ENCODE measurements around the gene ORAI3. TPM values are rescaled to one million over a fixed set of nuclear protein-coding genes. Genes with fewer than 3 reads are reported as not detected.
A peak's percentile ranks its signal among the peaks of the same experiment; 100 is the strongest.

The ORAI3 gene
- 10 to 100 TPM; 50.7 to 58.4 (median 52.9) TPM for total RNA-seq

DNA sequence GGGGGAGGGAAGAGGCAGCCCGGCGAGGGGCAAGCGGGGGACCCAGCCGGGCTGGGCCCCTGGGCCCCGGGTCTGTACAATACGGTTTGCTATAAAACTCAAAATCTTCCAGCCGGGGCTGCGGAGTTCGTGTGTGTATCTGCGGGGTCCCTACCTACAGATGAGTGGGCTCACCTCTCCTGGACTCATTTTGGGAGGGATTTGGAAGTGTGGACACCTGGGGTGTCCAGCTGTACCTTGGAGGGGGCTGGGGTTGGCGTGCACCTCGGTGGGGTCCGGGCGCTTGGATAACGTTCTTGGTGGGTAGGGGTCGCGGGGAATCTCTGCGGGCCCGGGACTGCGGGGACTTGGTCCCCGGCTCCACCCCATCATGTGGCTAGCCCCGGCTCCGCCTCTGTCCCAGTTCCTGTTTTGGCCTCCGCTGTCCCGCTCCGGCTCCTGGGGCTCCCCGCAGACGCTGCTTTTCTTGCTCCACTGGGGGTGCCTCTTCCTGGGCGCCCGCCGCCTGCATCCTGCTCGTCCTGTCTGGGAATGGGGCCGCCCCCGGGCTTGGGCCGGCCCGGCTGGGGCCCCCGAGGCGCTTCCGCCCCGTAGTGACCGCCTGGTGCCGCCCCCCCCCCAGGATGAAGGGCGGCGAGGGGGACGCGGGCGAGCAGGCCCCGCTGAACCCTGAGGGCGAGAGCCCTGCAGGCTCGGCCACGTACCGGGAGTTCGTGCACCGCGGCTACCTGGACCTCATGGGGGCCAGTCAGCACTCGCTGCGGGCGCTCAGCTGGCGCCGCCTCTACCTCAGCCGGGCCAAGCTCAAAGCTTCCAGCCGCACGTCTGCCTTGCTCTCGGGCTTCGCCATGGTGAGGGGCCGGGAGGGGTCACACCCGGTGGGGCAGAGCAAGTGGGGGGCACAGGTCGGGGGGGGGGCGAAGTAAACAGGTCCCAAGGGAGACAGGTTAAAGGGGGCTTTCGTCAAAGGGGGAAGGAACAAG lies at the start of gene ORAI3:
TSS of gene ORAI3 (plus strand) at position 402 of the 983 bp plus-strand sequence. CDS start at position 624, 222 bp downstream.
- H3K4me1 ChIP-seq, result peaks cover 0 to 52% (median 23%) of the 10 kb centered on the region in 4 donors
- DNase-seq (ENCODE audit: low spot score in 2 of 2), result peak; percentile 61 to 67
- peak within 1 kb of the TSS; percentile 89 to 97 (median 95) for H3K27ac ChIP-seq
- peaks cover 0 to 30% (median 0%) of the 10 kb centered on the region in 3 donors for H3K36me3 ChIP-seq
- 0% methylated on average over 35 to 44 of the region's 70 CpGs for WGBS, 2 donors
- H3K4me3 ChIP-seq, result peak within 1 kb of the TSS; percentile 56 to 98 (median 78)
- peak in 1 of 2 donors; percentile 85 for TF ChIP-seq EP300 (IDR thresholded peaks at IDR 0.05)
- TF ChIP-seq POLR2A (IDR thresholded peaks at IDR 0.05), result peak; percentile 60 to 83
- peak in 1 of 5 experiments; percentile 28 for TF ChIP-seq CTCF (IDR thresholded peaks at IDR 0.05)
- H3K27me3 ChIP-seq, result no peaks in the 10 kb centered on the region
- no peaks in the 10 kb centered on the region for H3K9me3 ChIP-seq

DNA sequence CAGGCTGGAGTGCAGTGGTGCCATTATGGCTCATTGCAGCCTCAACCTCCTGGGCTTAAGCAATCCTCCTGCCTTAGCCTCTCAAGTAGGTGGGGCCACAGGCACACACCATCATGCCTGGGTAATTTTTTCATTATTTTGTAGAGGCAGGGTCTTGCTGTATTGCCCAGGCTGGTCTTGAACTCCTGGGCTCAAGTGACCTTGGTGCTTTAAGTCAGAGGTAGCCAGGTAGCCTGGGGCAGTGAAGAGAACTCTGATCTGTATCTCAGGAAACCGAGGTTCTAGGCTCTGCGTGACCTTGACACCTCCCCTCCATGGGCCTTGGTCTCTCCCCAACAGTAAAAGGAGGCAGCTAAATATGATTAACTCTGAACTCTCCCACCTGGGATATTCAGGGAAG lies 49.1 kb upstream of the ORAI3 start:
- H3K27me3 ChIP-seq, result no peaks in the 10 kb centered on the region
- no peaks in the 10 kb centered on the region for H3K36me3 ChIP-seq
- WGBS, 2 donors, result 89 to 96% methylated on average over 2 of the region's 2 CpGs
- TF ChIP-seq POLR2A (IDR thresholded peaks at IDR 0.05) (no peak), EP300 (IDR thresholded peaks at IDR 0.05) (no peak), CTCF (IDR thresholded peaks at IDR 0.05) (no peak)
- no peak overlapping the region for H3K27ac ChIP-seq
- no peak overlapping the region for H3K4me3 ChIP-seq
- no peaks in the 10 kb centered on the region for H3K9me3 ChIP-seq
- DNase-seq (ENCODE audit: low spot score in 2 of 2), result no peak
- peaks cover 0 to 61% (median 22%) of the 10 kb centered on the region in 4 donors for H3K4me1 ChIP-seq

DNA sequence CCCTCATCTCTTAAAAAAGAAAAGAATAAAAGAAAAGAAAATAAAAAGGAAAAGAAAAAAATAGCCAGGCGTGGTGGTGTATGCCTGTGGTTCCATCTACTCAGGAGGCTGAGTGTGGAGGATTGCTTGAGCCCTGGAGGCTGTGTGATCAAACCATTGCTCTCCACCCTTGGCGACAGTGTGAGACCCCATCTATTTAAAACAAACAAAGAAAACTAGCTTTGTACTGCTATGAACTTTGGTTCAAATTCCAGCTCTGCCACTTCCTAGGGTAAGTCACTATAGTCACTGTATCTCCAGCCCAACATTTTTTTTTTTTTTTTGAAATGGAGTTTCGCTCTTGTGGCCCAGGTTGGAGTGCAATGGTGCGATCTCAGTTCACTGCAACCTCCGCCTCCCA lies 48.3 kb upstream of the ORAI3 start:
- TF ChIP-seq EP300 (IDR thresholded peaks at IDR 0.05) (no peak), POLR2A (IDR thresholded peaks at IDR 0.05) (no peak), CTCF (IDR thresholded peaks at IDR 0.05) (no peak)
- Histone ChIP-seq H3K27me3 (no peaks in the 10 kb centered on the region), H3K36me3 (no peaks in the 10 kb centered on the region), H3K4me3 (no peak overlapping the region), H3K4me1 (peaks cover 0 to 53% (median 14%) of the 10 kb centered on the region in 4 donors), H3K9me3 (no peaks in the 10 kb centered on the region), H3K27ac (no peak overlapping the region)
- WGBS, 2 donors, result 94 to 99% methylated on average over 5 of the region's 5 CpGs
- DNase-seq (ENCODE audit: low spot score in 2 of 2), result no peak

- DNase-seq (ENCODE audit: low spot score in 2 of 2), result no peak
Measured at GRCh38 chr16:30901201-30902028, 47.5 kb upstream of the ORAI3 start.

More at GRCh38 chr16:30901201-30902028, 47.5 kb upstream of the ORAI3 start:
- no peaks in the 10 kb centered on the region for H3K27me3 ChIP-seq
- H3K4me1 ChIP-seq, result peaks cover 0 to 45% (median 12%) of the 10 kb centered on the region in 4 donors
- no peaks in the 10 kb centered on the region for H3K9me3 ChIP-seq
- TF ChIP-seq POLR2A (IDR thresholded peaks at IDR 0.05) (no peak), CTCF (IDR thresholded peaks at IDR 0.05) (no peak), EP300 (IDR thresholded peaks at IDR 0.05) (no peak)
- H3K36me3 ChIP-seq, result no peaks in the 10 kb centered on the region
- WGBS, 2 donors, result 6 to 14% methylated on average over 6 of the region's 6 CpGs
- H3K27ac ChIP-seq, result peak overlapping the region; percentile 79 to 92 (median 88)
- H3K4me3 ChIP-seq, result peak overlapping the region; percentile 25 to 60 (median 49)
